Measurements from ENCODE around the gene TREML4.

TREML4 gene

GRCh38 chr6:41208439-41209106 lies 19.6 kb upstream of the TREML4 start (continued):
- no peak for TF ChIP-seq REST (tag by site-specific recombination; IDR thresholded peaks at IDR 0.05)
- no peak for TF ChIP-seq ZNF704 (tag by site-specific recombination; IDR thresholded peaks at IDR 0.05)
- no peak for TF ChIP-seq PRDM6 (tag by site-specific recombination; IDR thresholded peaks at IDR 0.05)
- TF ChIP-seq ZSCAN23 (tag by site-specific recombination; IDR thresholded peaks at IDR 0.05) = no peak
- TF ChIP-seq, protein P1, sequence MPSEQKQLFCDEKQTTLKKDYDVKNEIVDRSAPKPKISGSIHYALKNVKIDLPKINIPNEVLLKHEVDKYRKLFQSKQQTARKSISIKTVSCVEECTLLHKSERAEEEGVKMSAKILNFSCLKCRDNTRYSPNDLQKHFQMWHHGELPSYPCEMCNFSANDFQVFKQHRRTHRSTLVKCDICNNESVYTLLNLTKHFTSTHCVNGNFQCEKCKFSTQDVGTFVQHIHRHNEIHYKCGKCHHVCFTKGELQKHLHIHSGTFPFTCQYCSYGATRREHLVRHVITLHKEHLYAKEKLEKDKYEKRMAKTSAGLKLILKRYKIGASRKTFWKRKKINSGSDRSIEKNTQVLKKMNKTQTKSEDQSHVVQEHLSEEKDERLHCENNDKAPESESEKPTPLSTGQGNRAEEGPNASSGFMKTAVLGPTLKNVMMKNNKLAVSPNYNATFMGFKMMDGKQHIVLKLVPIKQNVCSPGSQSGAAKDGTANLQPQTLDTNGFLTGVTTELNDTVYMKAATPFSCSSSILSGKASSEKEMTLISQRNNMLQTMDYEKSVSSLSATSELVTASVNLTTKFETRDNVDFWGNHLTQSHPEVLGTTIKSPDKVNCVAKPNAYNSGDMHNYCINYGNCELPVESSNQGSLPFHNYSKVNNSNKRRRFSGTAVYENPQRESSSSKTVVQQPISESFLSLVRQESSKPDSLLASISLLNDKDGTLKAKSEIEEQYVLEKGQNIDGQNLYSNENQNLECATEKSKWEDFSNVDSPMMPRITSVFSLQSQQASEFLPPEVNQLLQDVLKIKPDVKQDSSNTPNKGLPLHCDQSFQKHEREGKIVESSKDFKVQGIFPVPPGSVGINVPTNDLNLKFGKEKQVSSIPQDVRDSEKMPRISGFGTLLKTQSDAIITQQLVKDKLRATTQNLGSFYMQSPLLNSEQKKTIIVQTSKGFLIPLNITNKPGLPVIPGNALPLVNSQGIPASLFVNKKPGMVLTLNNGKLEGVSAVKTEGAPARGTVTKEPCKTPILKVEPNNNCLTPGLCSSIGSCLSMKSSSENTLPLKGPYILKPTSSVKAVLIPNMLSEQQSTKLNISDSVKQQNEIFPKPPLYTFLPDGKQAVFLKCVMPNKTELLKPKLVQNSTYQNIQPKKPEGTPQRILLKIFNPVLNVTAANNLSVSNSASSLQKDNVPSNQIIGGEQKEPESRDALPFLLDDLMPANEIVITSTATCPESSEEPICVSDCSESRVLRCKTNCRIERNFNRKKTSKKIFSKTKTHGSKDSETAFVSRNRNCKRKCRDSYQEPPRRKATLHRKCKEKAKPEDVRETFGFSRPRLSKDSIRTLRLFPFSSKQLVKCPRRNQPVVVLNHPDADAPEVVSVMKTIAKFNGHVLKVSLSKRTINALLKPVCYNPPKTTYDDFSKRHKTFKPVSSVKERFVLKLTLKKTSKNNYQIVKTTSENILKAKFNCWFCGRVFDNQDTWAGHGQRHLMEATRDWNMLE (tag by site-specific recombination; conservative IDR thresholded peaks at IDR 0.05; ENCODE audit: low read depth) = no peak
- TF ChIP-seq YY2 (tag by site-specific recombination; IDR thresholded peaks at IDR 0.05) = no peak
- TF ChIP-seq ZBTB6 (tag by site-specific recombination; IDR thresholded peaks at IDR 0.05) = no peak

DNA sequence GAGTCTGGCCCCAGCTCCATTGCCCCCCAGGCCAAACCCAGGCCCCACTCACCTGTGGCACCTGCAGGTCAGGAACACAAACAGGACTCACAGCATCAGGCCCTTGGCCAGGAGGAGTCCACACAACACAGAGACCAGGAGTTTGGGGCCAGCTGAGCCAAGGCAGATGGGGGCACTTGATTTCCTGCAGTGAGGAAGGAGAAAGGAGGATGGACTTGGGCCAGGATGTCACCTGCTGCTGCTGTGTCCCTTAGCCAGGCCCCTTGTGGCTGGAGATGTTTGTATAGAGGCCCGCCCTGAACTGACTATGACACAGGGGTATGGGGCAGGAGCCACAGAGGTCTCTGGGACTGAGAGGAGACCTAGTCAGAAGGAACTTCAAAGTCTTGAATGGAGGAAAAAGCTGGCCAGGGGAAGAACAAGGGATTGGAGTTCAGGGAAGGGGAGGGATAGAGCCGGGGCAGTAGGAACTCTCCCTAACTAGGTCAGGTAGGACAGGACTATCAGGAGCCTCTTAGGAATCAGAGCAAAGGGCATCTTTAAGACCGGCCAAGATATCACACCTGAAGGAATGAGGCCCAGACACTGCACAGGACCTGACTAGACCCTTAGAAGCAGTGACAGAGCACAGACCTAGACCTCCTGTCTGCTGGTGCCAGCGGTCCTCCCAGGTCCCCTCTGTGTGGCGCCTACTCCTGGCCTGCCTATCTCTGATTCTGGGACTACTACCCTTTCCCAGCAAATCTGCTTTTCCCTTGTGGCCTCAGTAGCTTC lies 18.4 kb upstream of the TREML4 start:
- H3K9me3 ChIP-seq (ENCODE audit: control insufficient read depth, insufficient read depth, low read depth, low read length) = no peaks in the 10 kb centered on the region
- POLR2A ChIA-PET = no interaction called here
- CTCF ChIA-PET = interaction anchor here (0.6 to 1.6 kb wide), 3 partner anchors 18 to 355 kb away, joined by 3 to 4 read pairs (median 4); no protein-coding TSS in a partner anchor
- TF ChIP-seq WT1 (tag by site-specific recombination; IDR thresholded peaks at IDR 0.05) (no peak), ZNF473 (tag by site-specific recombination; IDR thresholded peaks at IDR 0.05) (no peak), AEBP2 (tag by site-specific recombination; IDR thresholded peaks at IDR 0.05; ENCODE audit: borderline replicate concordance) (no peak)
- TF ChIP-seq, protein P2, sequence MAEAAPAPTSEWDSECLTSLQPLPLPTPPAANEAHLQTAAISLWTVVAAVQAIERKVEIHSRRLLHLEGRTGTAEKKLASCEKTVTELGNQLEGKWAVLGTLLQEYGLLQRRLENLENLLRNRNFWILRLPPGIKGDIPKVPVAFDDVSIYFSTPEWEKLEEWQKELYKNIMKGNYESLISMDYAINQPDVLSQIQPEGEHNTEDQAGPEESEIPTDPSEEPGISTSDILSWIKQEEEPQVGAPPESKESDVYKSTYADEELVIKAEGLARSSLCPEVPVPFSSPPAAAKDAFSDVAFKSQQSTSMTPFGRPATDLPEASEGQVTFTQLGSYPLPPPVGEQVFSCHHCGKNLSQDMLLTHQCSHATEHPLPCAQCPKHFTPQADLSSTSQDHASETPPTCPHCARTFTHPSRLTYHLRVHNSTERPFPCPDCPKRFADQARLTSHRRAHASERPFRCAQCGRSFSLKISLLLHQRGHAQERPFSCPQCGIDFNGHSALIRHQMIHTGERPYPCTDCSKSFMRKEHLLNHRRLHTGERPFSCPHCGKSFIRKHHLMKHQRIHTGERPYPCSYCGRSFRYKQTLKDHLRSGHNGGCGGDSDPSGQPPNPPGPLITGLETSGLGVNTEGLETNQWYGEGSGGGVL (tag by site-specific recombination; IDR thresholded peaks at IDR 0.05) = no peak
- H3K36me3 ChIP-seq (ENCODE audit: control insufficient read depth in 2 of 2, insufficient read depth in 1 of 2, low read length in 2 of 2) = no peaks in the 10 kb centered on the region
- no peak overlapping the region for H3K4me3 ChIP-seq (ENCODE audit: low read depth, low read length)
- H3K27ac ChIP-seq (ENCODE audit: extremely low read depth, low read depth, low read length) = no peak overlapping the region
- H3K4me1 ChIP-seq (ENCODE audit: control insufficient read depth, insufficient read depth, low read length) = no peaks in the 10 kb centered on the region
